Activated T-cell treated with anti-CD3 and anti-CD28 coated beads for 48 hours (primary cell): Measurements from ENCODE around the gene ANKK1.

Experiments
- DNase-seq: peaks from one replicate; pipeline ENCODE4 v3.0.0-alpha.2; 2020; ENCODE audit warnings: low read depth

ANKK1 gene, protein sequence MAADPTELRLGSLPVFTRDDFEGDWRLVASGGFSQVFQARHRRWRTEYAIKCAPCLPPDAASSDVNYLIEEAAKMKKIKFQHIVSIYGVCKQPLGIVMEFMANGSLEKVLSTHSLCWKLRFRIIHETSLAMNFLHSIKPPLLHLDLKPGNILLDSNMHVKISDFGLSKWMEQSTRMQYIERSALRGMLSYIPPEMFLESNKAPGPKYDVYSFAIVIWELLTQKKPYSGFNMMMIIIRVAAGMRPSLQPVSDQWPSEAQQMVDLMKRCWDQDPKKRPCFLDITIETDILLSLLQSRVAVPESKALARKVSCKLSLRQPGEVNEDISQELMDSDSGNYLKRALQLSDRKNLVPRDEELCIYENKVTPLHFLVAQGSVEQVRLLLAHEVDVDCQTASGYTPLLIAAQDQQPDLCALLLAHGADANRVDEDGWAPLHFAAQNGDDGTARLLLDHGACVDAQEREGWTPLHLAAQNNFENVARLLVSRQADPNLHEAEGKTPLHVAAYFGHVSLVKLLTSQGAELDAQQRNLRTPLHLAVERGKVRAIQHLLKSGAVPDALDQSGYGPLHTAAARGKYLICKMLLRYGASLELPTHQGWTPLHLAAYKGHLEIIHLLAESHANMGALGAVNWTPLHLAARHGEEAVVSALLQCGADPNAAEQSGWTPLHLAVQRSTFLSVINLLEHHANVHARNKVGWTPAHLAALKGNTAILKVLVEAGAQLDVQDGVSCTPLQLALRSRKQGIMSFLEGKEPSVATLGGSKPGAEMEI

DNA sequence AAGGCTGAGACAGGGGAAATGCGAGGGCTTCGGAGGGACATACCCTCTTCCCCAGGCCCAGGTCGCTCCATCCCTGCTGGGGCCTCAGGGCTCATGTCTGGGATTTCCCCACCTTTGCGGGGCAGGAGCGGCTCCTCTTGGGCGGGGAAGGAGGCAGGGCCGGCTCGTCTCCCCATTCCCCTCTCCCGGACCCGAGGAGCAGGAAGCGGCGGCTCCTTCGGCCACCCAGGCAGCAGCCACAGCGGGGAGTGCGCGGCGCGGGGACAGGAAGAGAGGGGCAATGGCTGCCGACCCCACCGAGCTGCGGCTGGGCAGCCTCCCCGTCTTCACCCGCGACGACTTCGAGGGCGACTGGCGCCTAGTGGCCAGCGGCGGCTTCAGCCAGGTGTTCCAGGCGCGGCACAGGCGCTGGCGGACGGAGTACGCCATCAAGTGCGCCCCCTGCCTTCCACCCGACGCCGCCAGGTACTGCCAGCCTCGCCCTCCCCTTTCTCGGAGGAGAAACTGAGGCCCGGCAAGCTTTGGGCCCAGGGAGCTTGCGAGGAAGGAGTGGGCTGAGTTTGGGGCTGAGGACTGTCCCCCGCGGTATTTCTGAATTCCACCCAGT is at the start of gene ANKK1:
Gene ANKK1 (plus strand): TSS at position 175 of the 607 bp plus-strand sequence. CDS start 106 bp downstream, at position 281.
- no peak for DNase-seq

DNA sequence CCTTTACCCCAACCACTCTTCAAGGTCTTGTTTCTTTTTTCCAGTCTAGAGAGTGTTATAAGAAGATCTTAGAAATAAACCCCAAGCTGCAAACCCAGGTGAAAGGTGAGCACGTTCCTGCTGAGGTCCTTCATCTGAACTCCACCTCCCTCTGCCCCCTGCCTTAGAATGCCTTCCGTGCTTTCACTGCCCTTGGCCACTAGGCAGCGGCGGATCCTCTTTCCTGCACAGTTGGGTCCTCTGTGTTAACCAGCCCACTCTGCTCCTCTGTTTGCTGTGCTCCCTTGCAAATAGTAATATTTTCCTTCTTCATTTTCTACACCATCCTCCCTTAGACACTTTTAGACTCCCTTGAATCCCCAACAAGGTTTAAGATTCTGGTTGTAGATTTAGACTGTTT is 48.8 kb upstream of the ANKK1 start:
- no peak for DNase-seq

DNA sequence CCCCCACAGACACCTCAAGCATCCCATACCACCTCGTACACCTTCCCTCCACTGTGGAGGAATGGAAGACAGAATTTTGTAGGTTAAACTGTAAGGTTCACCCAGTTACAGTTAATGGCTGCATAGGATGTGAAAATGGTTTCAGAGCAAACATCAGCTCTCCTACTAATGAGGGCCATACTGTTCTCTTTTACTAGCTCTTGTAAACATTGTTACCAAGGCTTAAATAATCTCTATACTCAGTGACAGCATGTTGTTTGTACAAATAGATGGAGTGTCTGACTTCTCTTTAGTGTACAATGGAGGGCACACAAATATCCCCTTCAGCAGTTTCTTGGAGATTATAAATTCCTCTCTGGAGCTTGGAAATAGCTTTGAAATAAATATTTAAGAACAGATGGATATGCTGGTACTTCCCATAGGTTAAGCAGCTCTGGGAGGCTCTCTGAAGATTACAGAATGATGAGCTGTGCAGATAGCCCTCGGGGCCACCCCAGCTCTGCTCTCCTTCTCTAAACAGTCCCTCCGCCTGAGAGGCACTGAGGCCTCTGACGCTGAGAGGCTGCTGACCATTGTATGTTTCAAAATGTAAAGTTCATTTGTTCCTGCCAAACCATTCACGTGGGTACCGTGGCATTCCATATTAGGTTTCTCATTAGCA is 47.5 kb upstream of the ANKK1 start:
- DNase-seq: no peak

DNA sequence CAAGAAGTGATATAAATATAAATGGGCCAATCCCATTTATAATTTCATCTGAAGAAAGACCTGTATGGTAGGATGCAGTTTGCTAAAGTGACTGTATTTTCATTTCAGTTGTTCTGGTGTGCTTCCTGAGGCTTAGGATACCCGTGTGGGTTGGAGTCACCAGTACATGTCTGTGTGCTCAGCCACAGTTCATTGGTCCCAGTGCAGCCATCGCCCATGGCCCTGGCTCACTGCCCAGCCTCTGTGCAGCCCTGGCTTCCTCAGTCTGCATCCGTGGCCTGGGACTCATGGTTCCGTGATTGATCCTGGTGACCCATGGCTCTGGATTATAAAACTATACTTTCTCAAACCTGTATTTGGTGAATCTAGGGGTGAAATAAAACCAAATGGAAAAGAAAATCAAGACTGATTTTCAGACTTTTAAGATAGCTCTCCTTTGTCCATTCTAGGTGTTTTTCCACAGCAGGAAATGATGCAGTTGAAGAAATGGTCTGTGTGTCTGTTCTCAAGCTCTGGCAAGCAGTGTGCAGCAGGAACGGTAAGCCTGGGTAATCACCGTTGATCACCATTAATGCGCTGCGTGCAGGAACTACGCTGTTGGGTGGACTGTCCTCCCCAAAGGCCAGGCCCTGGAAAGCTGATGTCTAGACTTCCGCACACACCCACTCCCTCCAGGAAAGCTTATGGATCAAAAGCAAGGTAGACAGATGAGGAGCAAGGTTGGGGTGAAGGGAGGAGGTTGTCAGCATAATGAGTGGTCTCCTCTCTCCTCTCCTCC is 46.0 kb upstream of the ANKK1 start:
- no peak for DNase-seq

DNA sequence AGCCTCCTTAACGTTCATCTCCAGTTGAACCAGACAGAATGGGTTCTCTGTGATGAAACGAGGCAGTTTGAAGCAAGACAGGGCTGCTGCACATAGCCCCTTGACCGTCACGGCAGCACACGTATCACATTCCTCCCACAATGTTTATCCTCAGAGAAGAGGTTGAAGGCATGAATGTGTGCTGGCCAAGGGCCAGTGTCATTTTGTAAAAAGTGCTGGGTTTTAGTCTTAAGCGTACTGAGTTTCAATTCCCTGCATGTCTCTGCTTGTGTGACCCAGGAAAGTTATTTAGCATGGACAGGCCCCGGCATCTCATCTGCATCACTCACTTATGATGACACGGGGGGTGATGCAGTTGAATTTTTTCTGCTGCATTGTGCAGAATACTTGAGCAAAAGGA is 41.6 kb upstream of the ANKK1 start:
- DNase-seq: no peak

DNA sequence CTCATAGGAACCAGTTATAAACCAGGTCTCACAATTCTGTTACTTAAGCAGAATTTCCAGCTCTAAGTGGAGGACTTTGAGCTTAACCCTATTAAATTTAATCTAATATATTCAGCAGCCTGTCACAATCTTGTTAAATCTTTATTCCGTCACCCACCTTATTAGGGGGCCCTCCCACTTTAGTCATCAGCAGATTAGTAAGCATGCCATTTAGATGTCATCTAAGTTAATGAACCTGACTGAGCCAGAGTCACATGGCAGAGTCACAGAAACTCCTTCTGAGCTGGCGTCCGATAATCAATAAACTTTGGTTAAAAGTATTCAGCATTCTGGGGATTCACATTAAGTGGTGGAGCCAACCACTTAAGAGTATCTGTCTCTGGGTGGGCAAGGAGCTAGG is 38.1 kb upstream of the ANKK1 start:
- DNase-seq: no peak

DNA sequence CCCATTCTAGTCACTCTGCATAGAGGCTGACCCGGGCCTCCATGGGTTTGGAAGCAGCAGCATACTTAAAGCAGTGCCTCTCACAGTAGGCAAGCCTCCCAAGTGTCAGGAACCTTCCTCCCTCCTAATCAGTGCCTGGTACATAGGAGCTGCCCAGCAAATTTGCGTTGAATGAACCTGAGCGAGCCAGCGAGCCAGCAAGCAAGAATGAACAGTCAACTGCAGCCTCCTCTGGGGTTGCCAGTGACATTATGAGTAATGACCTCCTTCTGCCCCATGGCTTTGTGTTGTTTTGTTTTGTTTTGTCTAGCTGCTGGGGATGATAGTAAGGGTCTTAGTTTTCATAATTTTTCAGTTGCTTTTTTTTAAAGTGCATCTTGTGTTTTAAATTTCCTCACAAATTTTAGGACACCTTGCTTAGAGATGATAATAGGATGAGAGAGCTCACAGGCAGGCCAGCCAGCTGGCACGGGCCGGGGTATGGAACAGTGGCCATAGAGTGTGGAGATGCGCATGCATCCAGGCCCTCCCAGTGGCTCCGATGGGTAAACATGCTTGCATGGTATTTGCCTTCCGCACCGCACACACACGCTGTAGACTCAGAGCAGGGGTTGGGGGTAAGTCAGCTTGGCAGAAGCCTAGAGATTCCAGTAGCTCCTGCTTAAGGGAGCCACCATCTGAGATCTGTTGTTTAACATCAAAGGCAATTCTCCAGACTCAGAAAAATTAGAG is 37.1 kb upstream of the ANKK1 start:
- DNase-seq: no peak

DNA sequence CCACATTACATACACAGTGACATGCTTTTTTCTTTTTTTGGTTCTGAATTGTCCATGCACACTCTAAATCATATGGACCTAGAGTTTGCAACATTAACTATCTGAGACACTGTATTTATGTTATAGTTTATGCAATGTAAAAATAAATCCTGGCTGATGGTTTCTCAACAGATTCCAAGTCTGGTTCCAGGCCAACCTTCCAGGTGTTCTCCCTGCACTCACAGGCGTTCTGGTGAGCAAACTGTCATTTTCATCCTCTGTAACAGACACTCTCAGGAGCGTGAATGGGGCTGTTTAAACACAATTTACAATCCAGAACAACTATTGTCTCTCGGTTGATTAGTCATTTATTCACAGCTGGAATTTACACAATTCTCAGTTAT is 36.5 kb upstream of the ANKK1 start:
- DNase-seq: no peak

DNA sequence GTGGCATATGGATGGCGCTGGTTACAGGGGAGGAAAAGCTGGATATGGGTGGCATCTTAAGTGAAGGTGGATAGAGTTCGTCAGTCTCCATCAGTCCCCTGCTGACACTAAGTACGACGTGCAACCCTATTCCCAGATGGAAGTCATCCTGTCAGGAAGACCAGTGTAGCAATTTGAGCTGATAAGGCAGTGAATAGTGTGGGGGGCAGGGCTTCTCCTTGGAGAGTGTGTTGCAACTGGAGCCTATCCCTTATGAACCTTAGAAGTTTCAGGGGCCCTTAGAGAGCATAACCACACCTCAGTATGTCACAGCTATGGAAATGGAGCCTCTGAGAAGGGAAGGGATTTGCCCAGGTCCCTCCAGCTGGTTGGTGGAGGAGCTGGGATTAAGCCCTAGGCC is 36.1 kb upstream of the ANKK1 start:
- no peak for DNase-seq

DNA sequence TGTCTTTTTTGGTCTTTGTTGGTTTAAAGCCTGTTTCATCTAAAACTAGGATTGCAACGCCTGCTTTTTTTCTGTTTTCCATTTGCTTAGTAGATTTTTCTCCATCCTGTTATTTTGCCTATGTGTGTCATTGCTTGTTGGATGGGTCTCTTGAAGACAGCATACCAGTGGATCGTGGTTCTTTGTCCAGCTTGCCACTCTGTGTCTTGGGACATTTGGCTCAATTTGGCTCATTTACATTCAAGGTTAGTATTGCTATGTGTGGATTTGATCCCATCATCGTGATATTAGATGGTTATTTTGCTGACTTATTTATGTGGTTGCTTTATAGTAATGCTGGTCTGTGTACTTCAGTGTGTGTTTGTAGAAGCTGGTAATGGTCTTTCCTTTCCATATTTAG is 31.4 kb upstream of the ANKK1 start:
- DNase-seq: no peak

DNA sequence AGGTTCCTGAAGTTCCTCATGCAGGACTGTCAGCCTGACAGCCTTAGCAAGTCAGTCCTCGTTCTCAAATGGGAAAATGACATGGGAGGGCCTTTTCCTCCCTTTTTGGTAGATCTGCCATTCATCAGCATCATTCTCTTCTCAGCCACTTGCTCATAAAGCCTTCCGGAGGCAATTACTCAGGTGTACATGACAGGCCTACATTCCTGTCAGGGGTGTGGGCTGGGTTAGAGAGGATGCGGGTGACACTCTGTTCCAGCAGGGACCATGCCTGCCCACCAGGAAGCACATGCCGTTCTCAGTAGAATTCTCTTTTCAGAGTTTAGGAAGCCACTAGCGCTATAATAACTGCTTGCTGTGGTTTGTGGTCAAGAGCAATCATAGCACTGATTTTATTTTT is 24.2 kb upstream of the ANKK1 start:
- DNase-seq: no peak

DNA sequence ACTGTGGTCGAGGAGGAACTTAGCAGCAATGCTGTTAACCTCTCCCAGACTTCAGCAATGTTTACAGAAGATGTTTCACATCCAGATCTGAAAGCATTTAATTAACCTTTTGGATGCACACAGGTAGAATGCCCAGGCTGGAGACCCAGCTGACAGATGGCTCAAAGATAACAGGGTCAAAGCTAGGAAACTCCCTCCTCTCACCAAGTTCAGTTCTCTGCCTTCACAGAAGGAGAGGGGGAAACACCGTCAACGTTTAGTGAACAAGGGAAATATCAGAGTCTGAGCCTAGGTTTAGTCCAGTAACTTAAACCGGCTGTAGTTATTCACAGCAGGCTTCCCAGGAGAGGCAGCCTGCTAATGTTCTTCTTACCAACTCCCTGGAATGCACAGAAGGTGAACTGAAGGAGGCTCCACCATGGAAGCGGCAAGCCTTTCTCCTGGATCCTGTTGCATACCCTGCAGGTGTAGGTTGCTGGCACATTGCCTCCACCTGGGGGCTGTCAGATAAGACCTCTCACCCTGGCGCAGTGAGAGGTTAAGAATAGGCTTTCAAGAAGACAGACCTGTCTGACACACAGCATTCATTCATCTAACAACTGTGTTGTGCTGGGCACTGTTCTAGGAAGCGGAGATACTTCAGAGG is 23.5 kb upstream of the ANKK1 start:
- no peak for DNase-seq

DNA sequence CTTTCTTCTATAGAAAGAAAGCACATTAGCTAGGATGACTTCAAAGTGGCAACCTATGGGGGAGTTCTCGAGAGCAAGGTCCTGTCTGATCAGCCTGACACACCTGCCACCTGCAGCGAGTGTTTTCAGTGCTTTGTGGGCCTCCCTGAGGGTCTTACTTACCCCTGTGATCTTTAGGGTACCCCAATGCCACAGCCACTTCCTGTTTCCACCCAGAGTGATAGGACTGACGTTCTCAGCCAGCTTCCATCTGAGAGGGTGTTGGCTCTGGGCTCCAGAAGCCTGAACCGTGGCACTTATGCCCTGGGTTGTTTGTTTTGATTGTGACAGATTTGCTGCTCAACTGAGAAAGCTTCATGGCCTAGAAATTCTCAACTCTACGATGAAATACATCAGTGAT is 21.7 kb upstream of the ANKK1 start:
- no peak for DNase-seq

DNA sequence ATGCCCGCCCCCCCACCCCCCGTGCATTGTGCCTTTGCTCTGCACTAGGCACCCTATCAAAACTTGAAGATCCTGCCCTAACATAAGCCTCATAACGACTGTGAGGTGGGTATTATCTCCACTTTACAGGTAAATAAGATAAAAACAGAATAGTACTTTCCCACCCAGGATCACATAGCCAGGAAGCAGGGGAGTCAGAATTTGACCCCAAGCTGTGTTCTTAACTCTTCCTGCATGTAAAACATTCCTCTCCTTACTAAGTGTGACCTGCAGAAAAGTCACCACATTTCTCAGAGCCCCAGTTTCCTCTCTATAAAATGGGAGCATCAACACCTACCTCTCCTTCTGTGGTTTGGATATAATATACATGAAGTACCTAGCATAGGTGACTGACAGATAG is 18.2 kb upstream of the ANKK1 start:
- no peak for DNase-seq

DNA sequence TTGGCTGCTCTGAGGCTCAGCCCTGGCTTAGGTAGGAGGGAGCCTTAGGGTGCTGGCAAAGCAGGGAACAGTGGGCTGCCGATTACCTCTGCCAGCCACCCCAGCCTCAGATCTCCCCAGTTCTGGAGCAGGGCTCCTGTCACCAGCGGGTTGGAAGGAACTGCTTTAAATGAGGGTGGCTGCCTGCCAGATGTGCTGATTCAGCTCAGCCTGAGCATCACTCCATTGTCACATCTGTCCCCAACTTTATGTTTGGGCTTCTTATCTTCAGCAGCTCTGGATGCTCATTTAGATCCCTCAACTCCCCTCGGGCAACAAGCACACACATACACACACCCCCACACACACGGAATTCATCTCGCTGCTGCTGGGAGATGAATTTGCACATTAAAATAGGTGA is 16.9 kb upstream of the ANKK1 start:
- no peak for DNase-seq

DNA sequence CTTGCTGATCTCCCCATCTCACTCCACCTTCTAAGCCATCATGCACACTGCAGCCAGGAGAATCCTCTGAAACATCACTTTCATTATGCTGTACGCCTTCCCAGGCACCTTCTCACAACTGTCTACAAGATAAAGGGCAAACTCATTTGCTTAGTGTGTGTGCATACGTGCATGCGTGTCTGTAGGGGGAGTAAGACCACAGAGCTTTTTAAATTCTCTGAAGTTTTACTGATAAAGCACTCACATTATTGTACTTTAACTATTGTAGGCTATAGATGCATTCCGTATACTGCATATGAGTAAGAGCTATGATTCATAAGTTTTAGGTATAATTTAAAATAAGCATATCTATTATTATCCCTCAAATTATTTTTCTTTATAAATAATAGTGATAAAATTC is 15.3 kb upstream of the ANKK1 start:
- no peak for DNase-seq

DNA sequence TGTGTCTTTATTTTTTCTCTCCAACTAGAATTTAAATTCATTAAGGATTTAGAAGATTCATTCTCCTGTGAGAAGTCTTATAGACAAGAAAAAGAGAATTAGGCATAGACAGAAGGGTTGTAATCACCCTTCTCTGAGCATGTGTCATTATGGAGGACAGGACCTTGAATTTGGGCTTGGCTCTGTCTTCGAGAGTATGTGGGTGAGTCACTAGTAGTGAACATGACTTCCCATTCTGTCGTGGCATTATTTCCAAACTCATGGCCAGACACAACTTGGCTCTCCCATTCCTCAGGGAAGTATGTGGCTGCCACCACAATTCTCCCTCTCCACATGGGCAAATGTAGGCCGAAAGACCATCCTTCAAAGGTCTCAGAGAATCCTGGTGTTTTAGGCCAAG is 14.3 kb upstream of the ANKK1 start:
- DNase-seq: no peak

DNA sequence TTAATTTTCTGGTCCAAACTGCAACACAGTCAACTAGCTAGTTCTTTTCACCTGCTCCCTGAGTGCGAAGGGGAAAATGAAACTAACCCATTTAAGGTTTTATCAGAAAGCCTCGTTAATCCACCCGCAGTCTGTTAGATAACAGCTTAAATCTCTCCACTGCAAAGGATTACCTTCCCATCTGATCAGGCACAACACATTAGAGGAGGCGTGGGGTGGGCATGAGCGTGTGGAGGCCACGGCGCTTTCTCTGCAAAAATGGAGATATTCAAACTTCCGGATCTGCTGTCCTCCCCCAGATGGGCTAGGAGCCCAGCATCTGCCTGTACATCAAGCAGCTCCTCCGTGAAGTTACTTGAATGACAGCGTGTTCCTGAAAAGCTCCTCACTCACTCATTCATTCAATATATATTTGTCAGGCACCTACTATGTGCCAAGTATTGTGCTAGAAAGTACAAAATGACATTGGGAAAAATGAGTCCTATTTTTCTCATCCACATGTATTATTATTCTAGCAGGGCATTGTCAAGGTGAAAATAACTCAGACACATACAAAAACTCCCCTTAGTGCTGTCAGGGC is 13.5 kb upstream of the ANKK1 start:
- DNase-seq: no peak

DNA sequence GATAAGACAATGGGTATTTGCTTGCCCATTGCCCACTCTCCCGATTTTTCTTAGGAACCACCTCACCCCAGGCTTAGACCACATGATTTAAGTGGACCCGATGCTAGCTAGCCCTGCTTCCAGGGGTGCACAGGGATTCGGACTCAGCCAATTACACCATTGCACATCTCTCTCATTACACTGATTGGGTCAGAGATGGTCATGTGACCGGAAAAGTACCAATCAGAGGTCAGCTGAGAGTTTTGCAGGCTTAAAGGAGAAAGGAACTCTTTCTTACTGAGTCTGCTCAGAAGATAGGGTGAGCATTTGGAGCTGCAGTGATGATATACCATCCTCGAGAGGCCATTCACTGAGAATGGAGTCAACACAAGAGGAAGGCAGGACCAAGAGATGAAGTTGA is 12.2 kb upstream of the ANKK1 start:
- DNase-seq: no peak

DNA sequence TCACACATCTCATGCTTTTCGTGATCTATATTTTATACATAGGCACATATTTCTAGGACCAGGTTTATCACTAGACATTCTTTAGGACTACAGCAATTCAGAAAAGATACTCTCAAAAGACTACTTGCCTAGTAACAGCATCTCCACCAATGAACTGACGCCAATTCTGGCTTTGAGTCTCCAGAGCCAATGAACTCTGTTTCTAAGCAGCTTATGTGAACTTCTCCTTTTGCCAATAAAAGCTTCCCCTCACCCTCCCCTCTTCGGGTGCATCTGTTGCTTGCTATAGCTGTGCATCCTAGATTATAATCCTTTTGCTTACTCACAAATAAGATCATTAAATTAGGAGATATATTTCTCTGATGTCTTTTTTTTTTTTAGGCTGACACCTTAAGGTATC is 11.4 kb upstream of the ANKK1 start:
- no peak for DNase-seq
